ENCODE results near the gene NCBP3.

- TF ChIP-seq POLR2A (IDR thresholded peaks at IDR 0.05; ENCODE audit: low read depth, low read length) (no peak), CTCF (conservative IDR thresholded peaks at IDR 0.05; ENCODE audit: low read depth, low read length) (no peak), RAD21 (IDR thresholded peaks at IDR 0.05; ENCODE audit: low read length) (no peak), MXI1 (IDR thresholded peaks at IDR 0.05; ENCODE audit: borderline replicate concordance, low read depth, low read length) (no peak), FOS (IDR thresholded peaks at IDR 0.05; ENCODE audit: low read depth, low read length) (no peak), CEBPB (IDR thresholded peaks at IDR 0.05; ENCODE audit: low read depth, low read length) (no peak), USF2 (IDR thresholded peaks at IDR 0.05; ENCODE audit: low read depth, low read length) (no peak; the same call in 1 of the 2 replicates), RCOR1 (IDR thresholded peaks at IDR 0.05; ENCODE audit: insufficient replicate concordance, low read length) (no peak), MAFK (IDR thresholded peaks at IDR 0.05; ENCODE audit: low read depth, low read length) (no peak), ELK1 (IDR thresholded peaks at IDR 0.05; ENCODE audit: borderline replicate concordance, low read depth, low read length) (no peak)
These were observed 86.3 kb downstream of the NCBP3 start for GRCh38 chr17:3759597-3760216.

All from IMR-90 (cell line).